Left ventricle myocardium inferior (tissue), 1 donor: ENCODE measurements around the gene MUC3A. TPM values are rescaled to one million over a fixed set of nuclear protein-coding genes. Genes with fewer than 3 reads are reported as not detected.
"Not testable (repeated sequence)": the region's sequence is repeated elsewhere in the genome, so short reads cannot be mapped to it uniquely, and the experiment has no call there.

Experiments
- DNase-seq: peaks from one replicate; pipeline ENCODE4 v3.0.0-alpha.2; 2020
- H3K27ac ChIP-seq: fragments of 200-600 bp; replicated peaks from 2 replicates; pipeline ENCODE4 v1.8.0; 2021
- H3K27me3 ChIP-seq: fragments of 200-600 bp; 2 replicates; pipeline ENCODE4 v1.8.0; 2021; ENCODE audit warnings: low read depth
- H3K36me3 ChIP-seq: fragments of 200-600 bp; 2 replicates; pipeline ENCODE4 v1.8.0; 2021
- H3K4me1 ChIP-seq: fragments of 200-600 bp; 2 replicates; pipeline ENCODE4 v1.8.0; 2021
- H3K4me3 ChIP-seq: fragments of 200-600 bp; 2 replicates; pipeline ENCODE4 v1.8.0; 2021; ENCODE audit warnings: mild to moderate bottlenecking, moderate library complexity
- H3K9me3 ChIP-seq: fragments of 200-600 bp; replicated peaks from 2 replicates; pipeline ENCODE4 v1.8.0; 2021
- CTCF ChIP-seq: fragments of 200-600 bp; IDR thresholded peaks from 2 replicates; pipeline ENCODE4 v1.8.0; 2021; ENCODE audit warnings: antibody characterized with exemption, mild to moderate bottlenecking, borderline replicate concordance
- intact Hi-C: fragments of 100-400 bp; cut with micrococcal nuclease; formaldehyde crosslinking; loops from one replicate; pipeline ENCODE4 v1.11.0; 2022
- total RNA-seq: library from RNA; stranded (reverse); fragmentation: NEBNext Ultra II Directional; extraction: Animal tissue kit (Norgen Biotek cat#: 25700); gene quantifications from one replicate; pipeline ENCODE4 v1.2.1, GENCODE V29; 2021
- donor health status: DM: no; HTN: yes; CAD: no; lungs with severe emphysema.

MUC3A gene
- total RNA-seq, 1 donor from 2014 or later, result 0.19 TPM

GRCh38 chr7:100921039-100921438 lies 28.3 kb upstream of the MUC3A start:
- Histone ChIP-seq H3K36me3 (no peaks in the 10 kb centered on the region), H3K27ac (no peak overlapping the region), H3K4me3 (no peak overlapping the region), H3K27me3 (peaks cover 45% of the 10 kb centered on the region), H3K9me3 (no peaks in the 10 kb centered on the region), H3K4me1 (no peaks in the 10 kb centered on the region)
- no peak for DNase-seq
- no peak for TF ChIP-seq CTCF
- intact Hi-C loops, result no loop called here

- H3K4me1 ChIP-seq, H3K4me3 ChIP-seq, H3K9me3 ChIP-seq, H3K27ac ChIP-seq, DNase-seq, intact Hi-C loops, H3K36me3 ChIP-seq: not testable (repeated sequence)
- H3K27me3 ChIP-seq, result peaks cover 20% of the 10 kb centered on the region
These were observed 25.7 kb upstream of the MUC3A start for GRCh38 chr7:100923616-100924015.

- no peak for TF ChIP-seq CTCF
- intact Hi-C loops, result no loop called here
- H3K4me3 ChIP-seq, result no peak overlapping the region
- no peaks in the 10 kb centered on the region for H3K27me3 ChIP-seq
- H3K36me3 ChIP-seq, result no peaks in the 10 kb centered on the region
- no peak overlapping the region for H3K27ac ChIP-seq
- H3K9me3 ChIP-seq, result peaks cover 13% of the 10 kb centered on the region
- H3K4me1 ChIP-seq, result peaks cover 6% of the 10 kb centered on the region
- no peak for DNase-seq
These were observed 19.5 kb upstream of the MUC3A start for GRCh38 chr7:100929808-100930174.

GRCh38 chr7:100933734-100934133 lies 15.6 kb upstream of the MUC3A start:
- intact Hi-C loops, result no loop called here
- H3K9me3 ChIP-seq, result peaks cover 13% of the 10 kb centered on the region

GRCh38 chr7:100935381-100935780 lies 14.0 kb upstream of the MUC3A start:
- H3K27ac ChIP-seq, intact Hi-C loops, DNase-seq, H3K27me3 ChIP-seq, H3K4me1 ChIP-seq, H3K4me3 ChIP-seq, H3K36me3 ChIP-seq: not testable (repeated sequence)
- peaks cover 28% of the 10 kb centered on the region for H3K9me3 ChIP-seq

More at GRCh38 chr7:100933734-100934133, 15.6 kb upstream of the MUC3A start:
- Histone ChIP-seq H3K27ac (no peak overlapping the region), H3K4me3 (no peak overlapping the region), H3K27me3 (peaks cover 5% of the 10 kb centered on the region), H3K36me3 (no peaks in the 10 kb centered on the region), H3K4me1 (peaks cover 6% of the 10 kb centered on the region)
- no peak for DNase-seq
- TF ChIP-seq CTCF, result no peak

GRCh38 chr7:100936167-100936566 lies 13.2 kb upstream of the MUC3A start:
- H3K4me1 ChIP-seq, H3K27ac ChIP-seq, intact Hi-C loops, H3K36me3 ChIP-seq, DNase-seq, H3K4me3 ChIP-seq: not testable (repeated sequence)
- peaks cover 36% of the 10 kb centered on the region for H3K9me3 ChIP-seq
- peaks cover 12% of the 10 kb centered on the region for H3K27me3 ChIP-seq

GRCh38 chr7:100942045-100942774 lies 7.1 kb upstream of the MUC3A start:
- intact Hi-C loops, result no loop called here
- no peaks in the 10 kb centered on the region for H3K4me1 ChIP-seq
- H3K4me3 ChIP-seq, result no peak overlapping the region
- no peak for TF ChIP-seq CTCF
- no peaks in the 10 kb centered on the region for H3K36me3 ChIP-seq
- peaks cover 29% of the 10 kb centered on the region for H3K9me3 ChIP-seq
- no peak for DNase-seq
- no peak overlapping the region for H3K27ac ChIP-seq
- peaks cover 49% of the 10 kb centered on the region for H3K27me3 ChIP-seq
